Measurements from ENCODE around the gene HOXD13.

- TF ChIP-seq EP300 (IDR thresholded peaks at IDR 0.05; ENCODE audit: low read depth) = no peak
- TF ChIP-seq CTCF (IDR thresholded peaks at IDR 0.05) = no peak
Observed at GRCh38 chr2:176124110-176124946, 31.8 kb downstream of the HOXD13 start.
